BE2C (cell line): ENCODE measurements around the gene NDST4.

Source experiments
- DNase-seq: peaks from one replicate; pipeline ENCODE4 v3.0.0-alpha.2; 2020
- H3K27me3 ChIP-seq: fragments of 250-450 bp; sonication (Bioruptor Pico); 2 replicates; pipeline ENCODE4 v1.5.1; 2020; ENCODE audit warnings: mild to moderate bottlenecking
- H3K36me3 ChIP-seq: fragments of 250-450 bp; sonication (Bioruptor Pico); 2 replicates; pipeline ENCODE4 v1.5.1; 2020; ENCODE audit warnings: mild to moderate bottlenecking
- H3K4me1 ChIP-seq: fragments of 250-450 bp; sonication (Bioruptor Pico); 2 replicates; pipeline ENCODE4 v1.5.1; 2020
- H3K4me3 ChIP-seq: 2 replicates; pipeline ENCODE4 v1.5.1; 2011; ENCODE audit warnings: low read depth, low read length
- H3K9me3 ChIP-seq: fragments of 250-450 bp; sonication (Bioruptor Pico); 2 replicates; pipeline ENCODE4 v1.5.1; 2020
- TF ChIP-seq, protein P1 (sequence below): IDR thresholded peaks from 2 replicates; pipeline ENCODE4 v1.5.1; 2012; ENCODE audit warnings: mild to moderate bottlenecking, low read depth, low read length

NDST4 gene

DNA sequence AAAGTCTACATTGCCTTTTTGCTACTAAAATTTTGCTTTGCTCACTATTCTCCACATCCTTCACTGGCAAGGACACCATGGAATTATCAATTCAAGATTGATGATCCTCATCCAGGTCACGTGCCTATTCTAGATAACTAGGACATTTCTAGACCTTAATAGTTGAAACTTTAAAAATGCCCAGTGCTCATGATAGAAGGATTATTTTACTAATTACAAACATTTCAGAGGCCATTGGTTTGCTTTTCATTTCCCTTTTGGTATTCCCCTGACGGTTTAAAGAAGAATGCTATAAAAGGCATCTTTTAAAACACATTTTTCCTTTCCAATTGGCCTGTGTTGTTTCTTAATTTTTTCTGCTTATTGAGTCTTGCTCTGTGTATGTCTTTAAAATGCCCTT, 249.4 kb downstream of the NDST4 start:
- no peaks in the 10 kb centered on the region for H3K9me3 ChIP-seq
- H3K36me3 ChIP-seq: no peaks in the 10 kb centered on the region
- no peaks in the 10 kb centered on the region for H3K27me3 ChIP-seq
- no peak for DNase-seq
- no peak overlapping the region for H3K4me3 ChIP-seq
- TF ChIP-seq, protein P1, sequence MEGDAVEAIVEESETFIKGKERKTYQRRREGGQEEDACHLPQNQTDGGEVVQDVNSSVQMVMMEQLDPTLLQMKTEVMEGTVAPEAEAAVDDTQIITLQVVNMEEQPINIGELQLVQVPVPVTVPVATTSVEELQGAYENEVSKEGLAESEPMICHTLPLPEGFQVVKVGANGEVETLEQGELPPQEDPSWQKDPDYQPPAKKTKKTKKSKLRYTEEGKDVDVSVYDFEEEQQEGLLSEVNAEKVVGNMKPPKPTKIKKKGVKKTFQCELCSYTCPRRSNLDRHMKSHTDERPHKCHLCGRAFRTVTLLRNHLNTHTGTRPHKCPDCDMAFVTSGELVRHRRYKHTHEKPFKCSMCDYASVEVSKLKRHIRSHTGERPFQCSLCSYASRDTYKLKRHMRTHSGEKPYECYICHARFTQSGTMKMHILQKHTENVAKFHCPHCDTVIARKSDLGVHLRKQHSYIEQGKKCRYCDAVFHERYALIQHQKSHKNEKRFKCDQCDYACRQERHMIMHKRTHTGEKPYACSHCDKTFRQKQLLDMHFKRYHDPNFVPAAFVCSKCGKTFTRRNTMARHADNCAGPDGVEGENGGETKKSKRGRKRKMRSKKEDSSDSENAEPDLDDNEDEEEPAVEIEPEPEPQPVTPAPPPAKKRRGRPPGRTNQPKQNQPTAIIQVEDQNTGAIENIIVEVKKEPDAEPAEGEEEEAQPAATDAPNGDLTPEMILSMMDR: no peak
- no peaks in the 10 kb centered on the region for H3K4me1 ChIP-seq

DNA sequence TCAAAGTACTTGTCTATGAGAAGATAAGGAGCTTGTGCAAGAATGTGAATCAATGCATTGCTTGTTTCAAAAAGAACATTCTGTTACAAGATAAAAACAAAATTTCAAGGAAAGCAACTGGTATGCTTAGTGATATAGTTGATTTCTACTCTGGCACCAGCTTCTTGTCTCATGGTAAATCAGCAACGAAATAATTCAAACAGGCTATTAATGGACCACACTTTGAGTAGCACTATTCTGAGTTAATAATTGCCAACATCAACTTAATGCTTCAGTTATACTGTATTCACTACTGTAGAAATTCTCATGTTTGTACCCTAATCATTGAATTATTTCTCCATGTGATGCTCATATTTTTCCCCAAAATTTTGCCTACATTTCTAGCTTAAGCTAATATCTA, 252.6 kb downstream of the NDST4 start:
- TF ChIP-seq, protein P1: no peak
- Histone ChIP-seq H3K9me3 (no peaks in the 10 kb centered on the region), H3K27me3 (no peaks in the 10 kb centered on the region), H3K36me3 (no peaks in the 10 kb centered on the region), H3K4me3 (no peak overlapping the region), H3K4me1 (no peaks in the 10 kb centered on the region)
- no peak for DNase-seq

DNA sequence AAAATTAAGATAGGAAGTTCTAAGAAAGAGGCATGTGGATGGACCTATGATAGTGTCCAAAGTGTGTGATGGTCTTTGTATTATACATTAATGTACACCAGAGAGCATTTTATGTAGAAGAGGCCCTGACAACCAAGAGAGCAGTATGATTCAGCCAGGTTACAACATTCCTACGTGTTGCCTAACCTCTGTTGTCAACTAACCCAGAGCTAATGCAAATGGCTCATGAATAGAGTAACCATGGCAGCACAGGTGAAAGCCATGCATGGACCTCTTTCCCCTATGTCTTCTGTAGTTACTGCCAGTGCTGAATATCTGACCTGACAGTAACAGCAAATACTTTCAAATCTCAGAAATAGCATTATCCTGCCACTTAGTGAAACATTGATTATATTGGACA, 255.6 kb downstream of the NDST4 start:
- DNase-seq: no peak
- no peaks in the 10 kb centered on the region for H3K4me1 ChIP-seq
- no peak overlapping the region for H3K4me3 ChIP-seq
- no peaks in the 10 kb centered on the region for H3K36me3 ChIP-seq
- no peaks in the 10 kb centered on the region for H3K9me3 ChIP-seq
- TF ChIP-seq, protein P1: no peak
- H3K27me3 ChIP-seq: no peaks in the 10 kb centered on the region

DNA sequence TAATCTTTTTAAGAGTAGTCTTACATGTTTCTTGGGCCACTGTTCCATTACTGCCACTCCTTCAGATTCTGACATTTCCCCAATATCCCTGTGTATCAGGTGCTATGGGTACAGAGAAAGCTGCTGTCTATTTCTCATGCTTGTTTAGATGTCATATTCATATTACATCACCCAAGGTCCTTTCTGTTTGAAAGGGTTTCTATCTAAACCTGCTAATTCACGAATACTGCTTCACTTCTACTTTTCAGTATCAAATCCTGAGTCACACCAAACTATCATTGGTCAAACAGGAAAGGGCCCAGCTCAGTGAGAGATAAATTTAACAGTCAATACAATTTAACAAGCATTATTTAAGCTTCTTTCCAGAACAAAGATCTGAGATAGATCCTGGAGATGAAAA, 273.4 kb downstream of the NDST4 start:
- no peak for DNase-seq
- Histone ChIP-seq H3K4me3 (no peak overlapping the region), H3K4me1 (no peaks in the 10 kb centered on the region), H3K27me3 (no peaks in the 10 kb centered on the region), H3K36me3 (no peaks in the 10 kb centered on the region), H3K9me3 (no peaks in the 10 kb centered on the region)
- TF ChIP-seq, protein P1: no peak

DNA sequence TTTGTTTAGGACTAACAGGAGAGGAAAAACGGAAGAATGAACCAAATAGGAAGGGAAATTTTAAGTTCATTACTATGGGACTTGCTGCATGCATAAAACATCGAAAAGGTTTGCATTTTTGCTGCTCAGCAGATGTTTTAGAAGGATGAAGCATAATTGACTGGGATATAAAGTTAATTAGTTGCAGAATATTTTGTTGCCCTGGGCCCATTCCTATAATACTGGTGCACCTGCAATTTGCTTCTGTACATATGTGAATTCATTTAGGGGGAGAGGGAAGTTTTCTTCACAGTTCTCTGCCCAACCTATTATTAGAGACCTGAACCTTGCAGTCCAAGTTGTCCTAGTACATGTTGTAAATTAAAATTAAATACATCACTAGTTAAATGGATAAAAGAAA, 282.8 kb downstream of the NDST4 start:
- Histone ChIP-seq H3K4me1 (no peaks in the 10 kb centered on the region), H3K27me3 (no peaks in the 10 kb centered on the region), H3K36me3 (no peaks in the 10 kb centered on the region), H3K9me3 (no peaks in the 10 kb centered on the region), H3K4me3 (no peak overlapping the region)
- DNase-seq: no peak
- TF ChIP-seq, protein P1: no peak

DNA sequence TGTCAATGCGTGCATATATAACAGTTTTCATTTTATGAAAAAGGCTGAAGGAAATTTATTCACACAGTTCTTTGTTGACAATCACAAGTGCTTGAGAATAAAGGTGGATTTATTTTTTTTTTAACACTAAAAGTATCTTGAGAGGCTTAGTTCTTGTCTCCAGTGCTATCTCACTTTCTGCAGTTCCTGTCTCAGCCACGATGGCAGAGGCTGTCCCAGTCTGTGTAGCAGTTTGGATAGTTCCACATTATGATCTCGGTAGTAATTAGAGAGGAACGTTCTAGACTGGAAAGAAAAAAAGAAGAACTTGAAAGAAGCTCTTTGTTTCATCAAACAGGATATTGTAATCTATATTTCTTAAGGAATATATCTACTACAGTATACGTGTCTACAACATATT, 285.8 kb downstream of the NDST4 start:
- no peak for DNase-seq
- Histone ChIP-seq H3K4me1 (no peaks in the 10 kb centered on the region), H3K9me3 (no peaks in the 10 kb centered on the region), H3K36me3 (no peaks in the 10 kb centered on the region), H3K27me3 (no peaks in the 10 kb centered on the region), H3K4me3 (no peak overlapping the region)
- TF ChIP-seq, protein P1: no peak
